NCI-H524 treated with DMSO at 0.1 percent for 48 hours (cell line): ENCODE results near the gene SLC39A2.

Experiments
- DNase-seq: peaks from one replicate; lab custom pipeline; 2025; lab: John Stamatoyannopoulos, UW

Gene SLC39A2

DNA sequence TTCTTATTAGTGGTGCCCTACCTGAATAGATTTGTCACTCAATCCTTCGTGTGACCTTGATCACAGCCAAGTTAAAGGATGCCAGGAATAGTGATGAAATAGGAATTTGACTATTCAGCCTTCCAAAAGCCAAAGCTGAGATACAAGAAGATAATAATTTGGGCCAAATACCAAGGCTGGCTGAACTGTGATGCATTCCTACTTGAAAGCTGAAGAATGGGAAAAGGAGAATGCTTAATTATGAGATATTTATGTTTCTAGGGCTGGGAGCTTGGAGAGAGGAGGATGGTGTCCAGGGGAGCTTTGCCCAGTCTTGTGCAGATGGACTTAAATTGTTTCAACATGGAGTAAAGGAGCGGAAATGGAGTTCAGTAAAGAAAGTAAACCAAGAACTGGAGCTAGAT, 48.3 kb downstream of the SLC39A2 start:
- DNase-seq, result no peak

DNA sequence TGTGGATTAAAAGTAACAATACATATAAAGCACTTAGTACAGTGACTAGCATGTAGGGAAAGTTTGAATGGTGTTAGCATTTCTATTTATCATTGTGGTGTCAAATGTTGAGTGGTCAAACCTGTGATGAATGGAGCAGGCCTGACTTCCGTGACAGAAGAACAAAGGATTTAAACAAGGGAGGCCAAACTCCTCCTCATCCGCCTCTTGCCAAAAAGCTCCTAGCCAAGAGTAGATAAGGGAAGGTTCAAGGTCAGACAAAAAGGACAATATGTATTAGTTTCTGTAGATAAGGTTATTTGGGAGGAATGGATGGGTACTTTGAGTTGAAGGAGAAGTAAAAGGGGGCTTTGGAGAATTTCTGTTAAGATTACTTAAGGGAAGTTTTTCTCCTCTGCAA, 49.5 kb downstream of the SLC39A2 start:
- no peak for DNase-seq

DNA sequence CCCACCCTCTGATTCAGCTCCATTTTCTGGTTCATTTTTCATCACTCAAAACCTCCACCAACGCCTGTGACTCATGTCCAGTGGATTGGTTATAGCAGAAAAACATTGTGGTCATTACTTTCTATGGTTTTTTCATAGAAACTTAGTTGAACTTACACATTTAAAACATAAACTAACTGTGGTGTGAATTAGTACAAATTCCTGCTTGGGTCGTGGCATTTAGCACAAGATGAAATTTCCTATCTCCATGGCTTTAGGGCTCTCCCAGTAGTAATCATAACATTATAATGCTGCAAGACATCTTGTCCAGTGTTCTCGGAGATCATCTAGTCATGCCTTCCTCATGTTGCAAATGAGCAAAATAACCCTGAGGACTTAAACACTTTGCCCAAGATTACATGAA, 50.2 kb downstream of the SLC39A2 start:
- DNase-seq, result no peak

DNA sequence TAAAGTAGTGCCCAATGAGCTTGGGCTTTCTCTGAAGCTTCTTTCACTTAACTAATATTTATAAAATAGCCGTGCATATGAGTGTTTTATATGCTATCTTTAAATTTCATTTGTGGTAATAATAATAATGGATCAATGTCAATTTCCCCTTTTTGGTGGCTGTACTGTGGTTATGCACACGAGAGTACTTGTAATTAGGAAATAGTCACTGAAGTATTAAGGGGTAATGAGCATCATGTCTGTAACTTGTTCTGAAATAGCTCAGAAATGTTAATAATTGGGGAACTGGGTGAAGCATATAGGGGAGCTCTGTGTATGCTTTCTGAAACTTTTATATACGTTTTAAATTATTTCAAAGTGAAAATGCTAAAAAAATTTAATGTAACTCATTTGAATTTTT, 51.5 kb downstream of the SLC39A2 start:
- no peak for DNase-seq
